ENCODE results near the gene RANGAP1.

Gene RANGAP1

GRCh38 chr22:41286639-41287091 is 678 bp upstream of the RANGAP1 start:
- peak overlapping the region; percentile 96 for H3K27ac Mint-ChIP-seq
- peaks cover 17% of the 10 kb centered on the region for H3K4me1 Mint-ChIP-seq (ENCODE audit: low read depth)
- DNase-seq (ENCODE audit: low spot score): no peak
- H3K9me3 Mint-ChIP-seq: no peaks in the 10 kb centered on the region
- no peaks in the 10 kb centered on the region for H3K27me3 Mint-ChIP-seq (ENCODE audit: low read depth)
- H3K4me3 Mint-ChIP-seq: peak overlapping the region; percentile 96
- peaks cover 20% of the 10 kb centered on the region for H3K36me3 Mint-ChIP-seq (ENCODE audit: low read depth)

GRCh38 chr22:41285441-41285819 is 557 bp downstream of the RANGAP1 start:
- H3K4me1 Mint-ChIP-seq (ENCODE audit: low read depth): peaks cover 19% of the 10 kb centered on the region
- H3K4me3 Mint-ChIP-seq: peak overlapping the region; percentile 96
- DNase-seq (ENCODE audit: low spot score): peak; percentile 95
- peaks cover 22% of the 10 kb centered on the region for H3K36me3 Mint-ChIP-seq (ENCODE audit: low read depth)
- H3K9me3 Mint-ChIP-seq: no peaks in the 10 kb centered on the region
- peak overlapping the region; percentile 96 for H3K27ac Mint-ChIP-seq
- no peaks in the 10 kb centered on the region for H3K27me3 Mint-ChIP-seq (ENCODE audit: low read depth)

GRCh38 chr22:41284465-41284864 is 1.5 kb downstream of the RANGAP1 start:
- Mint-ChIP-seq H3K27ac (peak overlapping the region; percentile 96), H3K4me3 (peak overlapping the region; percentile 96), H3K27me3 (ENCODE audit: low read depth) (no peaks in the 10 kb centered on the region), H3K4me1 (ENCODE audit: low read depth) (peaks cover 19% of the 10 kb centered on the region), H3K36me3 (ENCODE audit: low read depth) (peaks cover 23% of the 10 kb centered on the region), H3K9me3 (no peaks in the 10 kb centered on the region)
- DNase-seq (ENCODE audit: low spot score): no peak

GRCh38 chr22:41280854-41281253 is 5.1 kb downstream of the RANGAP1 start:
- Mint-ChIP-seq H3K27ac (peak overlapping the region; percentile 56), H3K4me1 (ENCODE audit: low read depth) (peaks cover 13% of the 10 kb centered on the region), H3K9me3 (no peaks in the 10 kb centered on the region), H3K36me3 (ENCODE audit: low read depth) (peaks cover 43% of the 10 kb centered on the region), H3K27me3 (ENCODE audit: low read depth) (no peaks in the 10 kb centered on the region), H3K4me3 (no peak overlapping the region)
- no peak for DNase-seq (ENCODE audit: low spot score)

- Mint-ChIP-seq H3K9me3 (no peaks in the 10 kb centered on the region), H3K27ac (no peak overlapping the region), H3K4me1 (ENCODE audit: low read depth) (peaks cover 10% of the 10 kb centered on the region), H3K4me3 (no peak overlapping the region), H3K27me3 (ENCODE audit: low read depth) (no peaks in the 10 kb centered on the region), H3K36me3 (ENCODE audit: low read depth) (peaks cover 42% of the 10 kb centered on the region)
- no peak for DNase-seq (ENCODE audit: low spot score)
Observed at GRCh38 chr22:41280065-41280464, 5.9 kb downstream of the RANGAP1 start.

GRCh38 chr22:41274856-41275255 is 11.1 kb downstream of the RANGAP1 start:
- H3K9me3 Mint-ChIP-seq: no peaks in the 10 kb centered on the region
- no peak overlapping the region for H3K27ac Mint-ChIP-seq
- no peaks in the 10 kb centered on the region for H3K27me3 Mint-ChIP-seq (ENCODE audit: low read depth)
- peaks cover 1% of the 10 kb centered on the region for H3K4me1 Mint-ChIP-seq (ENCODE audit: low read depth)
- peaks cover 52% of the 10 kb centered on the region for H3K36me3 Mint-ChIP-seq (ENCODE audit: low read depth)
- H3K4me3 Mint-ChIP-seq: no peak overlapping the region
- DNase-seq (ENCODE audit: low spot score): no peak

- no peak for DNase-seq (ENCODE audit: low spot score)
- H3K27me3 Mint-ChIP-seq (ENCODE audit: low read depth): no peaks in the 10 kb centered on the region
- H3K9me3 Mint-ChIP-seq: no peaks in the 10 kb centered on the region
- no peak overlapping the region for H3K27ac Mint-ChIP-seq
- peaks cover 3% of the 10 kb centered on the region for H3K4me1 Mint-ChIP-seq (ENCODE audit: low read depth)
- no peak overlapping the region for H3K4me3 Mint-ChIP-seq
- peaks cover 53% of the 10 kb centered on the region for H3K36me3 Mint-ChIP-seq (ENCODE audit: low read depth)
Observed at GRCh38 chr22:41273128-41273527, 12.9 kb downstream of the RANGAP1 start.

GRCh38 chr22:41271787-41272186 is 14.2 kb downstream of the RANGAP1 start:
- Mint-ChIP-seq H3K4me1 (ENCODE audit: low read depth) (peaks cover 1% of the 10 kb centered on the region), H3K27ac (no peak overlapping the region), H3K9me3 (no peaks in the 10 kb centered on the region), H3K4me3 (no peak overlapping the region), H3K27me3 (ENCODE audit: low read depth) (no peaks in the 10 kb centered on the region), H3K36me3 (ENCODE audit: low read depth) (peaks cover 50% of the 10 kb centered on the region)
- no peak for DNase-seq (ENCODE audit: low spot score)

GRCh38 chr22:41267958-41268357 is 18.0 kb downstream of the RANGAP1 start:
- Mint-ChIP-seq H3K4me1 (ENCODE audit: low read depth) (peaks cover 1% of the 10 kb centered on the region), H3K36me3 (ENCODE audit: low read depth) (peaks cover 49% of the 10 kb centered on the region), H3K27ac (no peak overlapping the region), H3K27me3 (ENCODE audit: low read depth) (no peaks in the 10 kb centered on the region), H3K4me3 (no peak overlapping the region), H3K9me3 (no peaks in the 10 kb centered on the region)
- DNase-seq (ENCODE audit: low spot score): no peak

- DNase-seq (ENCODE audit: low spot score): no peak
- peaks cover 50% of the 10 kb centered on the region for H3K36me3 Mint-ChIP-seq (ENCODE audit: low read depth)
- no peak overlapping the region for H3K27ac Mint-ChIP-seq
Observed at GRCh38 chr22:41264408-41264941, 21.5 kb downstream of the RANGAP1 start.

GRCh38 chr22:41263704-41264103 is 22.3 kb downstream of the RANGAP1 start:
- no peaks in the 10 kb centered on the region for H3K4me1 Mint-ChIP-seq (ENCODE audit: low read depth)
- peaks cover 49% of the 10 kb centered on the region for H3K36me3 Mint-ChIP-seq (ENCODE audit: low read depth)
- no peaks in the 10 kb centered on the region for H3K9me3 Mint-ChIP-seq
- no peak overlapping the region for H3K27ac Mint-ChIP-seq
- no peaks in the 10 kb centered on the region for H3K27me3 Mint-ChIP-seq (ENCODE audit: low read depth)
- H3K4me3 Mint-ChIP-seq: no peak overlapping the region
- DNase-seq (ENCODE audit: low spot score): no peak

More at GRCh38 chr22:41264408-41264941, 21.5 kb downstream of the RANGAP1 start:
- no peak overlapping the region for H3K4me3 Mint-ChIP-seq
- peaks cover 1% of the 10 kb centered on the region for H3K4me1 Mint-ChIP-seq (ENCODE audit: low read depth)
- no peaks in the 10 kb centered on the region for H3K27me3 Mint-ChIP-seq (ENCODE audit: low read depth)
- H3K9me3 Mint-ChIP-seq: no peaks in the 10 kb centered on the region

GRCh38 chr22:41262250-41262765 is 23.7 kb downstream of the RANGAP1 start:
- Mint-ChIP-seq H3K36me3 (ENCODE audit: low read depth) (peaks cover 47% of the 10 kb centered on the region), H3K27ac (no peak overlapping the region), H3K9me3 (no peaks in the 10 kb centered on the region), H3K4me3 (no peak overlapping the region), H3K27me3 (ENCODE audit: low read depth) (no peaks in the 10 kb centered on the region), H3K4me1 (ENCODE audit: low read depth) (no peaks in the 10 kb centered on the region)
- DNase-seq (ENCODE audit: low spot score): no peak

GRCh38 chr22:41261541-41262249 is 24.3 kb downstream of the RANGAP1 start:
- no peak for DNase-seq (ENCODE audit: low spot score)
- peaks cover 52% of the 10 kb centered on the region for H3K36me3 Mint-ChIP-seq (ENCODE audit: low read depth)

GRCh38 chr22:41260871-41261270 is 25.1 kb downstream of the RANGAP1 start:
- H3K27ac Mint-ChIP-seq: no peak overlapping the region
- H3K36me3 Mint-ChIP-seq (ENCODE audit: low read depth): peaks cover 51% of the 10 kb centered on the region
- H3K4me1 Mint-ChIP-seq (ENCODE audit: low read depth): no peaks in the 10 kb centered on the region
- DNase-seq (ENCODE audit: low spot score): no peak
- H3K27me3 Mint-ChIP-seq (ENCODE audit: low read depth): no peaks in the 10 kb centered on the region
- H3K9me3 Mint-ChIP-seq: no peaks in the 10 kb centered on the region
- H3K4me3 Mint-ChIP-seq: no peak overlapping the region

More at GRCh38 chr22:41261541-41262249, 24.3 kb downstream of the RANGAP1 start:
- Mint-ChIP-seq H3K4me1 (ENCODE audit: low read depth) (no peaks in the 10 kb centered on the region), H3K9me3 (no peaks in the 10 kb centered on the region), H3K4me3 (no peak overlapping the region), H3K27me3 (ENCODE audit: low read depth) (no peaks in the 10 kb centered on the region), H3K27ac (no peak overlapping the region)
